Middle frontal gyrus (tissue), 1 donor: ENCODE measurements around the gene CD86.

Experiments used
- DNase-seq: peaks from one replicate; pipeline ENCODE4 v3.0.0-alpha.2; 2015; ENCODE audit warnings: low spot score; ENCODE audit errors: extremely low spot score

Gene CD86

DNA sequence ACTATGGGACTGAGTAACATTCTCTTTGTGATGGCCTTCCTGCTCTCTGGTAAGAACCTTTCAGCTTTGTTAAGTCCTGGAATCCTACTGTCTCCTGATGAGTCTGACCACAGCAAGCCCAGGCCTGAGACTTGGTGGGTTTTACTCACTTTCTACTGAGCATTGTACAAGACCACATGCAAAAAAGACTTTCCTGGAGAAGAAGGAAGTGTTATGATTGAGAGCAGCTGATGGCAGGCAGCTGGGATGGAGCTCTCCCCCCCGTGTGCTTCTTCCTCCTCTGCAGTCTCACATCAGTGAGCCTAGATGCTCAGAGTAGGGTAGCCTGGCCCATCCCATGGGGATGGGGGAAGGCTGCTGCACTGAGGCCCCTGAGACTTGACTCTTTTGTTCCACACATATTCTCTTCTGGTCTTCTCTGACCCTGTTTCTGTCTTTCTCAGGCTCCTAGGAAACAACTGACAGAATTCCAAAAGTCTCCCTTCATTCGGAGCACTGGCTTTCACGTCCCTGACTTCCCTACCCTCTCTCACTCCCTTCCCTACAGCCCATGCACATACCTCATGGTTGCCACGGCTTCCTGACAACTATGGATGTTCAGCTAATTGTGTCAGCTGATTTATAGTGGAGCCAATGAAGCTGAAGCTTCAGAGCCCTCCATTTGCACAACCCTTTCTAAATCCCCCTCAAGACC is 36.6 kb downstream of the CD86 start:
- no peak for DNase-seq

DNA sequence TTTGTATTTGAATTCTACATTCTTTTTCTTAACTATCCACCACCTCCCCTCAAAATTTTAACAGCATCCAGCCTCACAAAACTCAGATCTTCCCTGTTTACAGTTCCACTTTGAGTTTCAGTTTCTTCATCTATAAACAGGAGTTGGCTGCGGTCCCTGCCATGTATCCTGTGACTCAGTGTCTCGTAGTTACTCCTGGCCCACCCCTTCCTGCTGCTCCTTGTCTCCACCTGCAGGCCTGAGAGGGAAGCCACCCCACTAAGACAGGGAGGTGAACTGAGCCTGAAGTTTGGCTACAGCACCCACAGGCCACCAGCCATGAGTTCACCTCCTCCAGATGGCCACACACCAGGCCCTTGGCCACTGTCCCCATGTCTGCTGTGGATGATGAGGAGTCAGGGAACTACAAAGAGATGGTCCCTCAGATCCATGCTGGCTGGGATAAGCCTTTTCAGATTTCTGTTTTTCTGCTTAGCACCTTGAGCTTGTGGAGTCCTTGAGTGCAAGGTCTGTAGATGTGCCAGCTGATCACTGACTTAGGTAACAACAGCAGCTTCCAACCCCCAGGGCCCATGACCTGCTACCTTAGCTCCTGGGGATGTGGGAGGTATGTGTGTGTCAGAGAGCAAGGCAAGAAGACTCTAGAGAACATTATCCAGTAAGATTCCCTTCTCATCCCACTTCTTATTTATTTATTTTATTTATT is 37.5 kb downstream of the CD86 start:
- no peak for DNase-seq

- DNase-seq, result no peak
These were observed 39.0 kb downstream of the CD86 start for GRCh38 chr3:122094125-122094524.

DNA sequence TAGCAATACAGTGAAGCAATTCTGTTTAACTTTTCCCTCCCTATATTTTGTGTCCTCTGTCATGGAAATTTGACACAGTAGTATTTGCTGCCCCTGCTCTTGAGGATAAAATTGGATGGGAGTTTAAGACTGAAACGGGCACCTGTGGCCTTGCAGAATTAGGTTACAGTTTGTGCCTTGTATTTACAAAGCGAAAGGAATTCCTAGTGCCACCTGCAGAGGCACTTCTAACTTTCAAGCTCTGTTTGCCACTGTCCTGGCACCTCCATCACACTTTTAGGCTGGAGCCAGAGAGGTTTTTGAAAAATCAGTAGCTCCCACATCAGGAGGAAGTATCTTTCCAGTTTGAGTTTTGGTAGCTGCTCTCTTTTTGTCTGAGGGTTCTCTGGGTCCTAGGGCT is 39.5 kb downstream of the CD86 start:
- no peak for DNase-seq

GRCh38 chr3:122097141-122097540 is 42.0 kb downstream of the CD86 start:
- no peak for DNase-seq

- DNase-seq, result no peak
These were observed 43.4 kb downstream of the CD86 start for GRCh38 chr3:122098611-122099010.

DNA sequence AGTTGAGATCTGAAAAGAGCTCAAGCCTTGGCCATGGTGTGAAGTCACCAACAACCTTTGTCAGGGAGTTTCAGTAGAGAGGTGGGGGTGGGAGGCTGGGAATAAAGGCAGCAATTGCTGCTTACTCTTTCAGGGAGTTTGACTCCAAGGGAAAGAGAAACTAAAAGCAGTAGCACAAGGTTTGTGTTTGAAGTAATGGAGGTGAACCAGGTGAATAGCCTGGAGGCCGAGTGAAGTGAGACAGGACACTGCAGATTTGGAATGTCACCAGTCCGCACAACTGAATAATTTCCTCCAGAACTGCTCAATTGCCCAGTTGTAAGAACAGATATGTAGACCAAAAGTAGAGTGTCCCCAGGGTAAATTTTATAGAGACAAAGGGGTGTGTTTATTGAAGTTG is 44.1 kb downstream of the CD86 start:
- DNase-seq, result no peak

DNA sequence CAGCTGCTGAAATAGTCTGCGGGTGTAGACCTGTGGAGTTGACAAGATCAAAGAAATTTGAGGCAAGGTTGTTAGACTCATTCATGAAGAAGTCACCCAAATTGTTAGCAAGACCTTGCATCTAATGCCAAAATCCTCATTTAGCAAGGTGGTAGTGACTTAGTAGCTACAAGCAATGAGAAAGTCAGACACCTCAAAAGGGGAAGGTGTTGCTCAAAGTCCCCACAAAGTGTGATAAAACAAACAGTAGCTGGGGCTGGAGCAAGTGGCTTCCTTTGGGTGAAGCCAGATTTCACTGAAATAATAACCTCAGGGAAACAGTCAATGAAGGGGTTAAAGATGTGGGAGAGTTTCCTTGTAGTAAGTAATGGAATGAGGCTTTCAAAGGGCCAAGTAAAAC is 44.9 kb downstream of the CD86 start:
- no peak for DNase-seq

GRCh38 chr3:122100591-122101463 is 45.7 kb downstream of the CD86 start:
- DNase-seq, result no peak

DNA sequence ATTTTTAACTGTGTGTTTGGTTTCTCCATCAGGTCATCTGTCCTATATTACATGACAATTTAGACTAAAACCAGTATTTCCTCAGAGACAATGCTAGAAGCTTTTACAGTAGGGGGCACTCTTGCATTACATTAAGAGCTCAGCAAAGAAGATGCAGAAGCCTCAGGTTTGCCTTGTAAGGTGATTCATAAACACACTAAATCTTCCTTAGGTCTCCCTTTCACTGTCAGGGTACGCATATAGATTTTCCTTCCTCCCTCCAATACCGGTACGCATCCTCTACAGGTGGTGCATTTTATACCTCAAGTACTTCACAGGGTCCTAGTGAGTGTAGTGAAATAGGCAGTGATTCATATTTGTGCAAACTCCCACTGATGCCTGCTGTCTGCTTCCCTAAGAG is 46.5 kb downstream of the CD86 start:
- no peak for DNase-seq

DNA sequence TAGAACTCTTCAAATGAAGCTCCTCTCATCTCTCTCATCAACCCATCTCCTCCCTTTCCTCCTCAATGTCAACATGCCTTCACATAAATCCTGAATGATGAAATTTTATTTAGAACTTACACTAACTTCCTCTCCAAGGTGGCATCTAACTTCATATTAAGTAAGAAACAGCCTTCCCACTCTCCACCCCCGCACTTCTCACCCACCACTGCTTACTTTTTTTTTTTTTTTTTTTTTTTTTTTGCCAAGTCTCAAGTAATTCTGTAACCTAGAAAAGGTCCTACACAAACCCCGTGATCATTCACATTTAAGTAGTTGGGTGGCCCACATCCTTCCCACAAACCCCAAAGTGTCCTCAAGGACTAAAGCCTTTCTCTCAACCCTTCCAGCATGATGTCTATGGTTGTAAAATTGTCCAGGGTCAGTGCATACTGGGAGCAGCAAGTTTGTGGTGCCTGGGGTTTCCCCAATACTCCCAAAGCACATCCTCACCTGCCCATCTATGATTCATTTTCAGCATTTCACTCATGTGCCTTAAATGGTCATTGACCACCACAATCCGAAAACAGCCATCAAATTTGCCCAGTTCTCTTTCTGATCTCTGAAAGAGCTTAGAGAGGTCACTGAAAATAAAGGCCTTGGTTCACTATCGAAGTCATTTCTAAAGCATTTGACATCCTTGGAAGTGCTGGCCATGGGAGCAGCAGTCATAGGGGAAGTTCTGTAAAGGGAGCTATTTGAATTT is 47.2 kb downstream of the CD86 start:
- DNase-seq, result no peak

GRCh38 chr3:122103821-122104514 is 48.8 kb downstream of the CD86 start:
- DNase-seq, result no peak

DNA sequence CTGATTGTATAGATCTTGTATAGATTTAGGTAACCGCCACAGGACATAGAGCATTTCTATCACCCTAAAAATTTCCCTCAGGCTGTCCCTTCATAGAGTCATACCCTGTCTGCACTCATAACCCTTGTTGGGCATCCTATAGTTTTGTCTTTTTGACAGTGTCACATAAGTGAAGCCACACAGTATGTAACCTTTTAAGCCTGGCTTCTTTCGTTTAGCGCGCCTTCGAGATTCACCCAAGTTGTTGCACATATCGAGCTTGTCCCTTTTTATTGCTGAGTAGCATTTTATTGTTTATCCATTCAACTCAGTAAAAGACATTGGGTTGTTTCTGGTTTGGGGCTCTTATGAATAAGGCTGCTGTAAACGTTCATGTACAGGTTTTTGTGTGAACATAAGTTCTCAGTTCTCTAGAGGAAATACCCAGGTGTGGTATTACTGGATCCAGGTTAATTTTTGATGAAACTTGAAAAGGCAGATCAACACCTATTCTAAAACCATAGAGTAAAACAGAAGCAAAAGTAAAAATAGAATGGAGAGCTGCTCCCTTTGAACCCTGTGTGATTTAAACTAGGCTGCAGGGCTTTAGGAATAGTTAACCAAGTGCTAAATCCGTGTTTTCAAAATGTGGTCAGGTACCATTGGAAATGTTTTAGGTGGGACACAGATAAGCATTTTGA is 49.5 kb downstream of the CD86 start:
- DNase-seq, result no peak

- no peak for DNase-seq
These were observed 50.5 kb downstream of the CD86 start for GRCh38 chr3:122105626-122106025.

- DNase-seq, result no peak
These were observed 52.0 kb downstream of the CD86 start for GRCh38 chr3:122107171-122107570.

GRCh38 chr3:122111974-122112373 is 56.8 kb downstream of the CD86 start:
- no peak for DNase-seq

DNA sequence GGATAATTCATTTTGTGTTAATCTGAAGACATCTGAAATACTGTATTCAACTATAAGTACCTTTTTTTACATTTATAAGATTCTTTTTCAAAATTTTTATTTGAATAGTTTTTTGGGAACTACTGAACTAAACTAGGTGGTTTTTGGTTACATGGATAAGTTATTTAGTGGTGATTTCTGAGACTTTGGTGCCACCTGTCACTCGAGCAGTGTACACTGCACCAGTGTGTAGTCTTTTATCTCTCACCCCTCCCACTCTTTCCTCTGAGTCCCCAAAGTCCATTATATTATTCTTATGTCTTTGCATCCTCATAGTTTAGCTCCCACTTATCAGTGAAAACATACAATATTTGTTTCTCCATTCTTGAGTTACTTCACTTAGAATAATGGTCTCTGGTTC is 57.6 kb downstream of the CD86 start:
- DNase-seq, result no peak

DNA sequence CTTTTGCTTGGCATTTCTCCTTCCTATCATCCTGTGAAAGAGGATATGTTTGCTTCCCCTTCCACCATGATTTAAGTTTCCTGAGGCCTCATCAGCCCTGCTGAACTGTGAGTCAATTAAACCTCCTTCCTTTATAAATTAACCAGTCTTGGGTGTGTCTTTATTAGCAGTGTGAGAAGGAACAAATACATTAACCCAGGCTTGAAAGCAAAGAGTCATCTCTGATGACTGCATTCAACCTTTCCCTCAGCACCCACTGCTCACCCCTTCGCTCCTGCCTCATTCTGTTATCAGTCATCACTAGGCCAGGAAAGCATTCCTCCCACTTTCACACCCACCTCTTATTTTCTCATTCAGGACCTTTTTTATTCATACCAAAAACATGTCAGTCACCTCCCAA is 68.7 kb downstream of the CD86 start:
- no peak for DNase-seq

- no peak for DNase-seq
These were observed 77.9 kb downstream of the CD86 start for GRCh38 chr3:122132949-122133540.

- DNase-seq, result no peak
These were observed 91.3 kb downstream of the CD86 start for GRCh38 chr3:122146466-122146865.
